NCI-H187 (cell line): Measurements from ENCODE around the gene SOX5.
"Not testable (repeated sequence)": the region's sequence is repeated elsewhere in the genome, so short reads cannot be mapped to it uniquely, and the experiment has no call there.

Experiments used
- DNase-seq, 2 experiments: peaks; one replicate each; lab custom pipeline; 2025; lab: John Stamatoyannopoulos, UW

Gene SOX5

DNA sequence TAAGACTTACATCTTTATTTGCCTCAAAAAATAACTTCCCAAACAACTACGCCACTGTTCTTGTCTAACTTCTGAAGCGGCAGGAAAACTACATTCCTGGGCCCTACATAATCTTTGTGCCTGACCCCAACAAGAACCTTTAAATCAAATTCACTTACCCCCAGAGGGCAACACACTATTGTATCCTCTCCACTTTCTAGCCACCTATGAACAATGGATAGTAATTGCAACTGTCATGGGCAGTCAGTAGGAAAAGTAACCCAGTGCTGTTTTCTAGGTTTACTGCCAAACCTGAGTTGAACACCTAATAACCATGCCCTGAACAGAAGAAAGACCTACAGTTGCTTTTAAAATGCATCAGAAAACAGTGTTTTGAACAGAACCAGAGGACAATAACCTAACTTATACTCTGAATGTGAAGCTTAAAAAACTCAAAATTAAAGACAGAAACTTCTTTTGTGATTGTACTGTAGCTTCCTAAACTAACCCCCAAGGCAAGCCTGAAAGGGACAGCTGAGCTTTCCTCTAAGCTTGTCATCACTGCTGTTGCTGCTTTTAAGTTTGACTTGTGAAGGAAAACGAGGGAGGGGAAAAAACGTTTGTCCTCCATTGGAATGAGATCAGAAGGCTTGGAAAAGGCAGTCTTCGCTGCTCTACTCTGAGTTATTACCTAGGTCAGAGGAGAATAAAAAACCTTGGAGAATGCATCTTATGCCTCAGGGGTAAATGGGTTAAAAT is 195.7 kb downstream of the SOX5 start:
- no peak for DNase-seq

- DNase-seq, result no peak
These were observed 197.2 kb downstream of the SOX5 start for GRCh38 chr12:23752245-23752644.

- DNase-seq, result no peak
These were observed 197.8 kb downstream of the SOX5 start for GRCh38 chr12:23751641-23752040.

GRCh38 chr12:23750923-23751322 is 198.5 kb downstream of the SOX5 start:
- DNase-seq, result no peak

- no peak for DNase-seq
These were observed 204.8 kb downstream of the SOX5 start for GRCh38 chr12:23744696-23745095.

DNA sequence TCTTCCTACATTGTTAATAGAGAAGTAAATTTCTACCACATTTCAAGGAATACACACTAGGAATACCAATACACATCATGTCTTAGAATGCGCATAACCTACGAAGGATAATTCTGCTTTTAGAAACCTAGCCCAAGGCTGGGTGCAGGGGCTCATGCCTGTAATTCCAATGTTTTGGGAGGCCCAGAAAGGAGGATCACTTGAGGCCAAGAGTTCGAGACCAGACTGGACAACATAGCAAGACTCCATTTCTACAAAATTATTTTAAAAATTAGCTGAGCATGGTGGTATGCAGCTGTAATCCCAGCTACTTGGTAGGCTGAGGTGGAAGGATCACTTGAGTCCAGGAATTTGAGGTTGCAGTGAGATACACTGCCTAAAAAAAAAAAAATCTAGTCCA is 206.9 kb downstream of the SOX5 start:
- no peak for DNase-seq

DNA sequence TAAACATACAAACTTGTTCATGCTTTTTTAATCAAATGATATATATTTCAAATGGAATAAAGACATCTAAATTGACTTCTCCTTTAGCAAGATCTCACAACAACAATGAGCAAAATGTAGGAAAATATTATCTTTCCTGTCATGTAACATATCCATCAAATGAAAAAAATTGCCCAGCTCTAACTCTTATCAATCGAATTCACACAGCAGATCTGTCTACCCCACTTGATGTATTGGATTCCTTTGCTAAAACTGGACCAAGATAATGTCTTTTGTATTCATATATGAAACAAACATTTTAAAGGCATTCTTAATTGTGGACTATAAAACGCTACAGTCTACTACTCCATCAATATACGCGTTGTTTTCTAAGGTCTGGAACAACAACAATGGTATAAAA is 218.0 kb downstream of the SOX5 start:
- no peak for DNase-seq

DNA sequence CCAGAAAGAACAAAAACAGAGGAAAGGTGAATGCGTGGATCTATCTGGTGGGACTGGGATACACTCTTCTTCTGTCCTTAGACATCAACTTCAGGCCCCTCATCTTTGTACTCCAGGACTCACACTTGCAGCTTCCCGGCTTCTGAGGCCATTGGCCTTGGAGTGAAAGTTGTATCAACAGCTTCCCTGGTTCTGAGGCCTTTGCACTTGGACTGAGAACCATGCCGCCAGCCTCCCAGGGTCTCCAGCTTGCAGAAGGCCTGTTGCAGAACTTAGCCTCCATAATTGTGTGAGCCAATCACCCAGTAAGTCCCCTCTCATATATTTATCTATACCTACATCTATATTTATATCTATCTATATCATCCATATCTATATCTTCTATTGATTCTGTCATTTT is 218.4 kb downstream of the SOX5 start:
- no peak for DNase-seq

DNA sequence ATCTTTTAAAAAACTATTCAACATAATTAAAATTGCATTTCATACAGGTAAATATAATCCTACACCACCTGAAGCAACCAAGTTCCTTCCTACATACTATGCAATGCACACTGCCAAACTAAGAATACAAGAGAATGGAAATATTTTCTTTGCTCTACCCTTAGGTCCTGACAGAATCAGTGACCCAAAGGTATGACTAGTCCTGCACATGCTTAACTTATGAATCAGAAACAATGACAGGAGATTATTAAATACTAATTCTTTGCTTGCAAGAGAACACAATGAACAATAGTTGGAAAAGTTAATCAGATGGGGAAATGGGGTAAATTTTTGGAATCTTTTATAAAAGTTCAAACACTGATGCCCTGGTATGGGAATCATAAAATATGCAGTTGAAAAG is 220.1 kb downstream of the SOX5 start:
- no peak for DNase-seq

DNA sequence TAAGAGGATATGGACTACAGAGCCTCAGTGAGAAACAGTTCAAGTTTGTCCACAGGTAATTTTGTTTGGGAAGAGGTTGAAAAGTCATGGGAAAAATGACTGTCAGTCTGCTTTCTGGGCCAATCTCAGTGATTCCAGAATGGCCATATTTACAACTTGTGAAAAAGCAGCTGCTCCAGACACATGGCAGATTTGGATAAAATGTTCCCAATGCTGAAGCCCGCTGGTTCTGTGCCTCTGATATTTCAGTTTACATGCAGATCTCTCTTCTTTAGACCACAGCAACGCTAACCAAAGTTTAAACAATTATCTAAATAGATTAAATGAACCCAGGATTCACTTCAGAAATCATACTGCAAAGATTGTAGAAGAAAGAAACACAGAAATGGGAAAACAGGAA is 222.8 kb downstream of the SOX5 start:
- DNase-seq, result no peak

DNA sequence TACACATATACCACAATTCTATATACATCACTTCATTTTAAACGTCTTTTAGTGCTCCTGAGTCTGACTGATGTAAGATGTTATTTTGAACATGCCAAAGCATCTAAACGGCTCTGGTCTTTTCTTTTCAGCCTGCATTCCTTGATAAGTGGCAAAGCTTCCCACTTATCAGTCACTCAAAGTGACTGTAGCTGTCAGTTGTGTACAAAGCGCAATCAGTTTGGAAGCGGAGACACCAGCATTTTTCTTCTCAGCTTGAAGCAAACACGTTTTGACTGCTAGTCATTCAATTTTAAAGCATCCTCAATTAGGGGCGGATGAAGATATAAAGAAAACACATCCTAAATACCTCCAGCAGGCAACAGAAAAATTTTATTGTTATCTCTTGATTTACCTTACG is 226.8 kb downstream of the SOX5 start:
- no peak for DNase-seq

DNA sequence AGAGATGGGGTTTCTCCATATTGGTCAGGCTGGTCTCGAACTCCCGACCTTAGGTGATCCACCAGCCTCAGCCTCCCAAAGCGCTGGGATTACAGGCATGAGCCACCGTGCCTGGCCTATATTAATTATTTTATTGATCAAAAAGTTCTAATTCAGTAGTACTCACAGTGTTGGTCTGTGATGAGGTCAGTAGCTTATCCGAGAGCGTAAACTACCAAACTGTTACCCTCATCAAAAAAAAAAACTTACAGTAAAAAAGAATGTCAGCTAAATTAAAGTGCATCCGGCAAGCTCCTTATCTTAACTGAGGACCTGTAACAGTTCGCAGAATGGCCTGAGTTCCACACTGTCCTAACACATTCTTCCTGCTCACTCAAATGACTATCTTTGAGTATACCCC is 228.2 kb downstream of the SOX5 start:
- DNase-seq, result no peak

DNA sequence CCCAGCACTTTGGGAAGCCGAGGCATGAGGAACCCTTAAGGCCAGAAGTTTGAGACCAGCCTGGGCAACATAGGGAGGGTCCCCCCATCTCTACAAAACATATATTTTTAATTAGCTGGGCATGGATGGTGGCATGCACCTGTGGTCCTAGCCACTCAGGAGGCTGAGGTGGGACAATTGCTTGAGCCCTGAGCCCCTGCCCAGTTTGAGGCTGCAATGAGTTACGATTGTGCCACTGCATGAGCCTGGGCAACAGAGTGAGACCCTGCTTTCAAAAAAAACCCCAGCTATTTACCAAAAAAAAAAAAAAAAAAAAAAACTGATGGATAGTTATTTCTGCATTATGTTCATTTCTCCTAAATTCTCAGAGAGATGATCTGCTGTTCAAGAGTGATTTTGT is 230.0 kb downstream of the SOX5 start:
- DNase-seq, result no peak

DNA sequence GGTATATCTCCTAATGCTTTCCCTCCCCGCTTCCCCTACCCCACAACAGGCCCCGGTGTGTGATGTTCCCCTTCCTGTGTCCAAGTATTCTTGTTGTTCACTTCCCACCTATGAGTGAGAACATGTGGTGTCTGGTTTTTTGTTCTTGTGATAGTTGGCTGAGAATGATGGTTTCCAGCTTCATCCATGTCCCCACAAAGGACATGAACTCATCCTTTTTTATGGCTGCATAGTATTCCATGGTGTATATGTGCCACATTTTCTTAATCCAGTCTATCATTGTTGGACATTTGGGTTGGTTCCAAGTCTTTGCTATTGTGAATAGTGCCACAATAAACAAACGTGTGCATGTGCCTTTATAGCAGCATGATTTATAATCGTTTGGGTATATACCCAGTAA is 239.1 kb downstream of the SOX5 start:
- not testable (repeated sequence) for DNase-seq

DNA sequence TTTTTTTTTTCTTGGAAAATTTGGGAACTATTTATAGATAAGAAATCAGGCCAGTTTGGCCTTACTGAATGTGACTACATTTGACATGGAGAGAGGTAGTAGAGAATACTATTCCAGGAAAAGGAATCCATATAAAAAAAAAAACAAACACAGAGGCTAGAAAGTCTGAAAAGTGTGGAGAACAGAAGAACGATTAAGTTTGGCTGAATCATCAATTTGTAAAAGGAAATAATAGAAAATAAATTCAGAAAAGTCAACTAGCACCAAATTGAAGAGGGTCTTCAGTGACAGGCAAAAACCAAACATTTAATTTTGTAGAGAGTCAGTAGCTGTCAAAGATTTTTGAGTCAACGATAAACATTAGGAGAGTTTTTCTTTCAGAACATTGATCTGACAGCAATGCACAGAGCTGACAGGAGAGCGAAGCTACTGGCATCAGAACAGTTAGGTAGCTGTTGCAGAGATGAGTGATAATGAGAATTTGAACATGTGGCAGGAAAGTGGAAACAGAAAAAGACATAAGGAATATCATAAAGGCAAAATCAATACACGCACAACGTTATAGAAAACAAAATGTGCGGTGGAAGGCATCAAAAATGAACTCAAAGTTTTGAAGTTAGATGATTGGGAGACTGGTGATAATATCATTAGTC is 241.2 kb downstream of the SOX5 start:
- no peak for DNase-seq

DNA sequence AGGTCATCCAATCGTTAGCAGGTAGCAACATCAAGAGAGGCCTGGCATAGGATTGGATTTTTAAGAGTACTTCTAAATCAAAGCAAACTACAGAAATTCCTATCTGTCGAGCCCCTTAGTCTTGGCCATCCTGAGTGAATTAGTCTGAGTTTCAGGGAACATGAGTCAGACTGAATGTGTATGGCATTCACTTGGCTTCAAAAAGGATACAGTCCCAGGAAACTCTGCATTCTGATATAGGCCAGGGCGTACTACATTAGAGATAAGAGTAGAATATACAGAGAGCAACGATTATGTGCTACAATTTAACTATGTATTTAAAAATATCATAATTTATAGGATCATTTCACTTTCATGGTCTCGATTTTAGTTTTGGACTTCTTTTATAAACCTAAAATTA is 242.2 kb downstream of the SOX5 start:
- DNase-seq, result no peak

- DNase-seq, result no peak
These were observed 244.2 kb downstream of the SOX5 start for GRCh38 chr12:23704992-23705943.

- no peak for DNase-seq
These were observed 246.4 kb downstream of the SOX5 start for GRCh38 chr12:23703051-23703450.

DNA sequence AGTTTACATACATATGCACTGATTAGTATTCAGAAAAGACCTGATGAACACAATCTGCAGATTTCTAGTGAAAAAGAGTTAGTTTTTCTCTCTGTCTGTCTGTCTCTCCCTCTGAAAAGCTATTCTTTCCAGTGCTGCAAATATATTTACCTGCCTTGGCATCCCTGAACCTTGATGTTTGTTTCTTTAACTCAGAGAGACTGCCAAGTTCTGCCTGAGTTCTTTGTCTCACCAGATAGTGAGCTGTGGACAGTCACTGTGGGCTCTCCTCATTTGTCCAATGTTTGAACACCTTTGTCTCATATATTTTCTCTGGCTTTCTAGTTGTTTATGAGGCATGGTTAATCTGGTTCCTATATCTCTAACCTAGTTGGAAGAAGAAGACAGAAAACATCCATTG is 250.4 kb downstream of the SOX5 start:
- no peak for DNase-seq

DNA sequence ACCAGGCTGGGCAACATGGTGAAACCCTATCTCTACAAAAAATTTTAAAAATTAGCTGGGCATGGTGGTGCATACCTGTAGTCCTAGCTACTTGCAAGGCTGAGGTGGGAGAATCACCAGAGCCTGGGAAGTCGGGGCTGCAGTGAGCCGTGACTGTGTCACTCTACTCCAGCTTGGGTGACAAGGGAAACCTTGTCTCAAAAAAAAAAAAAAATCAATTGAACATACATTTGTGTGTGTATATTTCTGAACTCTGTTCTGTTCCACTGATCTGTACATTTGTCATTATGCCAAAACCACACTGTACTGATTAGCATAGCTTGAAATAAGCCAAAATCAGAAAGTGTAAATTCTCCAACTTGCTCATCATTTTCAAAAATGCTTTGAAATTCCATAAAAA is 254.6 kb downstream of the SOX5 start:
- no peak for DNase-seq

- no peak for DNase-seq
These were observed 255.2 kb downstream of the SOX5 start for GRCh38 chr12:23694307-23694706.

GRCh38 chr12:23687947-23688346 is 261.5 kb downstream of the SOX5 start:
- no peak for DNase-seq

GRCh38 chr12:23686095-23686494 is 263.4 kb downstream of the SOX5 start:
- DNase-seq, result no peak
